Measurements from ENCODE around the gene CCDC148.

- TF ChIP-seq CTCF (IDR thresholded peaks at IDR 0.05) (no peak), POLR2A (IDR thresholded peaks at IDR 0.05) (no peak)
These were observed 265.3 kb downstream of the CCDC148 start for GRCh38 chr2:158191076-158191895.

Data from Peyer's patch (tissue), 4 donors.